GM23338 (cell line): ENCODE data around the gene AGTR1. TPM values are rescaled to one million over a fixed set of nuclear protein-coding genes. Genes with fewer than 3 reads are reported as not detected.

Source experiments
- ATAC-seq: fragments of 200-7000 bp; cut with Tn5 transposase; 3 replicates; pipeline ENCODE4 v1.9.1; 2020
- DNase-seq: peaks from one replicate; pipeline ENCODE4 v3.0.0-alpha.2; 2015; ENCODE audit warnings: low spot score
- H2AFZ ChIP-seq: fragments of 200-600 bp; sonication (generic); 2 replicates; pipeline ENCODE4 v1.8.0; 2016; ENCODE audit warnings: antibody characterized with exemption, mild to moderate bottlenecking, moderate library complexity
- H3F3A ChIP-seq: fragments of 200-600 bp; sonication (generic); replicated peaks from 2 replicates; pipeline ENCODE4 v1.8.0; 2017; ENCODE audit warnings: antibody characterized with exemption, mixed run types, low read depth
- H3K27ac ChIP-seq: fragments of 200-600 bp; sonication (generic); 2 replicates; pipeline ENCODE4 v1.6.1; 2016; ENCODE audit warnings: low read depth
- H3K27me3 ChIP-seq: fragments of 200-600 bp; sonication (generic); 2 replicates; pipeline ENCODE4 v1.8.0; 2016; ENCODE audit warnings: mild to moderate bottlenecking, mixed run types, moderate library complexity; ENCODE audit not compliant: insufficient read depth
- H3K36me3 ChIP-seq: fragments of 200-600 bp; sonication (generic); 2 replicates; pipeline ENCODE4 v1.8.0; 2016; ENCODE audit warnings: mild to moderate bottlenecking; ENCODE audit not compliant: insufficient read depth
- H3K4me1 ChIP-seq: fragments of 200-600 bp; sonication (generic); 2 replicates; pipeline ENCODE4 v1.8.0; 2016; ENCODE audit warnings: mild to moderate bottlenecking, moderate library complexity; ENCODE audit not compliant: insufficient read depth
- H3K4me2 ChIP-seq: fragments of 200-600 bp; sonication (generic); 2 replicates; pipeline ENCODE4 v1.7.1; 2017; ENCODE audit warnings: mixed run types
- H3K4me3 ChIP-seq: fragments of 200-600 bp; sonication (generic); 2 replicates; pipeline ENCODE4 v1.6.1; 2016; ENCODE audit warnings: mixed run types
- H3K79me2 ChIP-seq: fragments of 200-600 bp; sonication (generic); replicated peaks from 2 replicates; pipeline ENCODE4 v1.8.0; 2017; ENCODE audit warnings: mild to moderate bottlenecking; ENCODE audit not compliant: insufficient read depth
- H3K9me2 ChIP-seq: fragments of 200-600 bp; sonication (generic); 2 replicates; pipeline ENCODE4 v1.8.0; 2017; ENCODE audit not compliant: insufficient read depth
- H4K20me1 ChIP-seq: fragments of 200-600 bp; sonication (generic); replicated peaks from 2 replicates; pipeline ENCODE4 v1.8.0; 2017; ENCODE audit warnings: mild to moderate bottlenecking; ENCODE audit not compliant: insufficient read depth
- H3K27ac Mint-ChIP-seq: 2 replicates; pipeline ENCODE4 v1.8.0; 2020; ENCODE audit warnings: inconsistent platforms, mild to moderate bottlenecking, moderate library complexity, mixed read lengths
- H3K27me3 Mint-ChIP-seq: 3 replicates; pipeline ENCODE4 v1.8.0; 2022; ENCODE audit warnings: low read depth, mild to moderate bottlenecking, moderate library complexity, mixed read lengths, inconsistent platforms; ENCODE audit not compliant: insufficient read depth, poor library complexity
- H3K36me3 Mint-ChIP-seq: 3 replicates; pipeline ENCODE4 v1.8.0; 2021; ENCODE audit warnings: low read depth, mild to moderate bottlenecking, inconsistent platforms, moderate library complexity, mixed read lengths
- H3K4me1 Mint-ChIP-seq: 3 replicates; pipeline ENCODE4 v1.8.0; 2020; ENCODE audit warnings: mild to moderate bottlenecking, inconsistent platforms, mixed read lengths
- H3K4me3 Mint-ChIP-seq: 3 replicates; pipeline ENCODE4 v1.8.0; 2021; ENCODE audit warnings: moderate library complexity, mild to moderate bottlenecking, inconsistent platforms, mixed read lengths
- H3K9me3 Mint-ChIP-seq: 3 replicates; pipeline ENCODE4 v1.8.0; 2020; ENCODE audit warnings: moderate library complexity, mild to moderate bottlenecking, inconsistent platforms, mixed read lengths
- CTCF ChIP-seq, 2 experiments: fragments of 200-600 bp in 1 of 2; sonication (generic) in 1 of 2; conservative IDR thresholded peaks; 2 replicates each; pipeline versions ENCODE4 v1.5.1 to v1.6.1; 2016 to 2017; ENCODE audit warnings: antibody characterized with exemption in 2 of 2, low read depth in 2 of 2, mild to moderate bottlenecking in 2 of 2, moderate library complexity in 1 of 2
- EZH2 ChIP-seq: fragments of 200-600 bp; sonication (generic); IDR thresholded peaks from one replicate; pipeline ENCODE4 v1.8.0; 2017; ENCODE audit warnings: antibody characterized with exemption, mild to moderate bottlenecking, low read depth; ENCODE audit not compliant: unreplicated experiment
- EZH2phosphoT487 ChIP-seq: fragments of 200-600 bp; sonication (generic); IDR thresholded peaks from one replicate; pipeline ENCODE4 v1.8.1; 2018; ENCODE audit warnings: antibody characterized with exemption; ENCODE audit not compliant: unreplicated experiment
- JUNB ChIP-seq: IDR thresholded peaks from one replicate; pipeline ENCODE4 v1.6.1; 2016; ENCODE audit warnings: antibody characterized with exemption; ENCODE audit not compliant: unreplicated experiment
- POLR2AphosphoS5 ChIP-seq: IDR thresholded peaks from 2 replicates; pipeline ENCODE4 v1.6.1; 2016; ENCODE audit warnings: antibody characterized with exemption, low read depth
- REST ChIP-seq: IDR thresholded peaks from one replicate; pipeline ENCODE4 v1.6.1; 2018; ENCODE audit warnings: antibody characterized with exemption; ENCODE audit not compliant: unreplicated experiment
- ZNF331 ChIP-seq: fragments of 250-450 bp; sonication (Bioruptor Pico); IDR thresholded peaks from 2 replicates; pipeline ENCODE4 v1.5.0; 2020; ENCODE audit warnings: low read depth, mild to moderate bottlenecking, moderate library complexity
- polyA plus RNA-seq: library from polyadenylated mRNA; unstranded; fragments of >200 nt; fragmentation: Nextera tagmentation; extraction: Ambion mirVana; gene quantifications from 2 replicates; pipeline ENCODE4 v1.2.1, GENCODE V29; 2016
- total RNA-seq: library from RNA; depleted of rRNA; stranded (reverse); fragments of >200 nt; shearing (Covaris generic); gene quantifications from 2 replicates; pipeline ENCODE4 v1.2.3, GENCODE V29; 2014
- TF ChIP-seq, protein P1 (sequence below): IDR thresholded peaks from 2 replicates; pipeline ENCODE4 v1.6.1; 2016; ENCODE audit warnings: antibody characterized with exemption
- TF ChIP-seq, protein P2 (sequence below): fragments of 250-450 bp; sonication (Bioruptor Pico); IDR thresholded peaks from 2 replicates; pipeline ENCODE4 v1.5.0; 2020; ENCODE audit warnings: mild to moderate bottlenecking, moderate library complexity

AGTR1 gene
- total and polyA plus RNA-seq, 2 experiments from 2014 or later: 0.16 TPM; not detected in 1

DNA sequence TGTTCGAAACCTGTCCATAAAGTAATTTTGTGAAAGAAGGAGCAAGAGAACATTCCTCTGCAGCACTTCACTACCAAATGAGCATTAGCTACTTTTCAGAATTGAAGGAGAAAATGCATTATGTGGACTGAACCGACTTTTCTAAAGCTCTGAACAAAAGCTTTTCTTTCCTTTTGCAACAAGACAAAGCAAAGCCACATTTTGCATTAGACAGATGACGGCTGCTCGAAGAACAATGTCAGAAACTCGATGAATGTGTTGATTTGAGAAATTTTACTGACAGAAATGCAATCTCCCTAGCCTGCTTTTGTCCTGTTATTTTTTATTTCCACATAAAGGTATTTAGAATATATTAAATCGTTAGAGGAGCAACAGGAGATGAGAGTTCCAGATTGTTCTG is 44.4 kb downstream of the AGTR1 start:
- Histone ChIP-seq H3K27me3 (no peaks in the 10 kb centered on the region), H3K27ac (no peak overlapping the region), H2AFZ (0 out of 2 replicates have a peak overlapping the region, but pooled peaks have one; percentile 4), H3K9me2 (0 out of 2 replicates have a peak, but pooled peaks cover 4% of the 10 kb centered on the region), H3K36me3 (no peaks in the 10 kb centered on the region), H3K4me3 (no peak overlapping the region), H3F3A (no peaks in the 10 kb centered on the region), H3K79me2 (no peaks in the 10 kb centered on the region), H3K4me1 (no peaks in the 10 kb centered on the region), H3K4me2 (no peak overlapping the region), H4K20me1 (no peaks in the 10 kb centered on the region)
- Mint-ChIP-seq H3K4me1 (no peaks in the 10 kb centered on the region), H3K27me3 (peaks cover 2% of the 10 kb centered on the region), H3K36me3 (no peaks in the 10 kb centered on the region), H3K9me3 (no peaks in the 10 kb centered on the region), H3K4me3 (no peak overlapping the region), H3K27ac (no peak overlapping the region)
- TF ChIP-seq POLR2AphosphoS5: no peak
- no peak for ATAC-seq
- DNase-seq: no peak

- H3K4me3 ChIP-seq: no peak overlapping the region
- no peaks in the 10 kb centered on the region for H3F3A ChIP-seq
- no peak overlapping the region for H2AFZ ChIP-seq
- no peaks in the 10 kb centered on the region for H3K36me3 ChIP-seq
- no peaks in the 10 kb centered on the region for H3K79me2 ChIP-seq
- H3K4me2 ChIP-seq: no peak overlapping the region
- Mint-ChIP-seq H3K36me3 (no peaks in the 10 kb centered on the region), H3K4me1 (no peaks in the 10 kb centered on the region), H3K27ac (no peak overlapping the region), H3K4me3 (no peak overlapping the region), H3K27me3 (peaks cover 2% of the 10 kb centered on the region), H3K9me3 (no peaks in the 10 kb centered on the region)
- no peak overlapping the region for H3K27ac ChIP-seq
- H4K20me1 ChIP-seq: no peaks in the 10 kb centered on the region
- ATAC-seq (no peak), DNase-seq (no peak)
- no peaks in the 10 kb centered on the region for H3K27me3 ChIP-seq
- no peaks in the 10 kb centered on the region for H3K4me1 ChIP-seq
- 0 out of 2 replicates have a peak, but pooled peaks cover 4% of the 10 kb centered on the region for H3K9me2 ChIP-seq
- TF ChIP-seq POLR2AphosphoS5 (no peak), EZH2 (no peak), JUNB (no peak), REST (no peak), EZH2phosphoT487 (no peak), CTCF (conservative IDR thresholded peaks at IDR 0.05; ENCODE audit: low read depth in 2 of 2) (no peak), ZNF331 (CRISPR knock-in tag) (no peak)
- TF ChIP-seq, protein P1, sequence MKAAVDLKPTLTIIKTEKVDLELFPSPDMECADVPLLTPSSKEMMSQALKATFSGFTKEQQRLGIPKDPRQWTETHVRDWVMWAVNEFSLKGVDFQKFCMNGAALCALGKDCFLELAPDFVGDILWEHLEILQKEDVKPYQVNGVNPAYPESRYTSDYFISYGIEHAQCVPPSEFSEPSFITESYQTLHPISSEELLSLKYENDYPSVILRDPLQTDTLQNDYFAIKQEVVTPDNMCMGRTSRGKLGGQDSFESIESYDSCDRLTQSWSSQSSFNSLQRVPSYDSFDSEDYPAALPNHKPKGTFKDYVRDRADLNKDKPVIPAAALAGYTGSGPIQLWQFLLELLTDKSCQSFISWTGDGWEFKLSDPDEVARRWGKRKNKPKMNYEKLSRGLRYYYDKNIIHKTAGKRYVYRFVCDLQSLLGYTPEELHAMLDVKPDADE: no peak
- TF ChIP-seq, protein P2, sequence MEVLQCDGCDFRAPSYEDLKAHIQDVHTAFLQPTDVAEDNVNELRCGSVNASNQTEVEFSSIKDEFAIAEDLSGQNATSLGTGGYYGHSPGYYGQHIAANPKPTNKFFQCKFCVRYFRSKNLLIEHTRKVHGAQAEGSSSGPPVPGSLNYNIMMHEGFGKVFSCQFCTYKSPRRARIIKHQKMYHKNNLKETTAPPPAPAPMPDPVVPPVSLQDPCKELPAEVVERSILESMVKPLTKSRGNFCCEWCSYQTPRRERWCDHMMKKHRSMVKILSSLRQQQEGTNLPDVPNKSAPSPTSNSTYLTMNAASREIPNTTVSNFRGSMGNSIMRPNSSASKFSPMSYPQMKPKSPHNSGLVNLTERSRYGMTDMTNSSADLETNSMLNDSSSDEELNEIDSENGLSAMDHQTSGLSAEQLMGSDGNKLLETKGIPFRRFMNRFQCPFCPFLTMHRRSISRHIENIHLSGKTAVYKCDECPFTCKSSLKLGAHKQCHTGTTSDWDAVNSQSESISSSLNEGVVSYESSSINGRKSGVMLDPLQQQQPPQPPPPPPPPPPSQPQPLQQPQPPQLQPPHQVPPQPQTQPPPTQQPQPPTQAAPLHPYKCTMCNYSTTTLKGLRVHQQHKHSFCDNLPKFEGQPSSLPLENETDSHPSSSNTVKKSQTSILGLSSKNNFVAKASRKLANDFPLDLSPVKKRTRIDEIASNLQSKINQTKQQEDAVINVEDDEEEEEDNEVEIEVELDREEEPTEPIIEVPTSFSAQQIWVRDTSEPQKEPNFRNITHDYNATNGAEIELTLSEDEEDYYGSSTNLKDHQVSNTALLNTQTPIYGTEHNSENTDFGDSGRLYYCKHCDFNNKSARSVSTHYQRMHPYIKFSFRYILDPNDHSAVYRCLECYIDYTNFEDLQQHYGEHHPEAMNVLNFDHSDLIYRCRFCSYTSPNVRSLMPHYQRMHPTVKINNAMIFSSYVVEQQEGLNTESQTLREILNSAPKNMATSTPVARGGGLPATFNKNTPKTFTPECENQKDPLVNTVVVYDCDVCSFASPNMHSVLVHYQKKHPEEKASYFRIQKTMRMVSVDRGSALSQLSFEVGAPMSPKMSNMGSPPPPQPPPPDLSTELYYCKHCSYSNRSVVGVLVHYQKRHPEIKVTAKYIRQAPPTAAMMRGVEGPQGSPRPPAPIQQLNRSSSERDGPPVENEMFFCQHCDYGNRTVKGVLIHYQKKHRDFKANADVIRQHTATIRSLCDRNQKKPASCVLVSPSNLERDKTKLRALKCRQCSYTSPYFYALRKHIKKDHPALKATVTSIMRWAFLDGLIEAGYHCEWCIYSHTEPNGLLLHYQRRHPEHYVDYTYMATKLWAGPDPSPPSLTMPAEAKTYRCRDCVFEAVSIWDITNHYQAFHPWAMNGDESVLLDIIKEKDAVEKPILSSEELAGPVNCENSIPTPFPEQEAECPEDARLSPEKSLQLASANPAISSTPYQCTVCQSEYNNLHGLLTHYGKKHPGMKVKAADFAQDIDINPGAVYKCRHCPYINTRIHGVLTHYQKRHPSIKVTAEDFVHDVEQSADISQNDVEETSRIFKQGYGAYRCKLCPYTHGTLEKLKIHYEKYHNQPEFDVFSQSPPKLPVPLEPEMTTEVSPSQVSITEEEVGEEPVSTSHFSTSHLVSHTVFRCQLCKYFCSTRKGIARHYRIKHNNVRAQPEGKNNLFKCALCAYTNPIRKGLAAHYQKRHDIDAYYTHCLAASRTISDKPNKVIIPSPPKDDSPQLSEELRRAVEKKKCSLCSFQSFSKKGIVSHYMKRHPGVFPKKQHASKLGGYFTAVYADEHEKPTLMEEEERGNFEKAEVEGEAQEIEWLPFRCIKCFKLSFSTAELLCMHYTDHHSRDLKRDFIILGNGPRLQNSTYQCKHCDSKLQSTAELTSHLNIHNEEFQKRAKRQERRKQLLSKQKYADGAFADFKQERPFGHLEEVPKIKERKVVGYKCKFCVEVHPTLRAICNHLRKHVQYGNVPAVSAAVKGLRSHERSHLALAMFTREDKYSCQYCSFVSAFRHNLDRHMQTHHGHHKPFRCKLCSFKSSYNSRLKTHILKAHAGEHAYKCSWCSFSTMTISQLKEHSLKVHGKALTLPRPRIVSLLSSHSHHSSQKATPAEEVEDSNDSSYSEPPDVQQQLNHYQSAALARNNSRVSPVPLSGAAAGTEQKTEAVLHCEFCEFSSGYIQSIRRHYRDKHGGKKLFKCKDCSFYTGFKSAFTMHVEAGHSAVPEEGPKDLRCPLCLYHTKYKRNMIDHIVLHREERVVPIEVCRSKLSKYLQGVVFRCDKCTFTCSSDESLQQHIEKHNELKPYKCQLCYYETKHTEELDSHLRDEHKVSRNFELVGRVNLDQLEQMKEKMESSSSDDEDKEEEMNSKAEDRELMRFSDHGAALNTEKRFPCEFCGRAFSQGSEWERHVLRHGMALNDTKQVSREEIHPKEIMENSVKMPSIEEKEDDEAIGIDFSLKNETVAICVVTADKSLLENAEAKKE (CRISPR knock-in tag): no peak
Observed at GRCh38 chr3:148746053-148746452, 48.4 kb downstream of the AGTR1 start.
